IMR-90 (cell line): ENCODE results near the gene PRR5L. TPM values are rescaled to one million over a fixed set of nuclear protein-coding genes. Genes with fewer than 3 reads are reported as not detected.

Experiments
- ATAC-seq: fragments of 200-7000 bp; cut with Tn5 transposase; 2 replicates; pipeline ENCODE4 v1.9.1; 2020; ENCODE audit warnings: low read depth, mild to moderate bottlenecking, moderate library complexity
- BruUV-seq: library from RNA; stranded (reverse); fragments of 400-500 nt; replicated peaks from 2 replicates; lab custom pipeline; 2021; lab: Mats Ljungman, UMichigan
- CTCF ChIA-PET: fragments of 300-600 bp; formaldehyde crosslinking; extraction: SDS; loops from one replicate; lab custom pipeline; 2021; ENCODE audit warnings: antibody characterized with exemption; lab: Yijun Ruan, JAX
- POLR2A ChIA-PET: fragments of 300-600 bp; sonication (Branson Sonifier 250); formaldehyde crosslinking; loops from one replicate; lab custom pipeline; 2022; ENCODE audit warnings: antibody characterized with exemption; ENCODE audit not compliant: unreplicated experiment; lab: Charles Lee
- DNase-seq: peaks from one replicate; pipeline ENCODE4 v3.0.0; 2013
- H2AFZ ChIP-seq: replicated peaks from 2 replicates; pipeline ENCODE3; 2013; ENCODE audit warnings: low read length, mild to moderate bottlenecking; ENCODE audit not compliant: poor library complexity
- H2AK5ac ChIP-seq: 2 replicates; pipeline ENCODE4 v1.6.1; 2013; ENCODE audit warnings: low read depth, low read length, inconsistent platforms
- H2AK9ac ChIP-seq: replicated peaks from 2 replicates; pipeline ENCODE3; 2013; ENCODE audit warnings: mild to moderate bottlenecking, low read depth, low read length, moderate library complexity; ENCODE audit not compliant: poor library complexity
- H2BK120ac ChIP-seq: 2 replicates; pipeline ENCODE4 v1.6.1; 2013; ENCODE audit warnings: low read depth, low read length, inconsistent platforms
- H2BK15ac ChIP-seq: 3 replicates; pipeline ENCODE4 v1.6.1; 2013; ENCODE audit warnings: low read depth, low read length, inconsistent platforms
- H2BK20ac ChIP-seq: 2 replicates; pipeline ENCODE4 v1.6.1; 2013; ENCODE audit warnings: low read depth, mild to moderate bottlenecking, inconsistent platforms, low read length, moderate library complexity
- H2BK5ac ChIP-seq: 2 replicates; pipeline ENCODE4 v1.6.1; 2013; ENCODE audit warnings: mild to moderate bottlenecking, low read depth, low read length, inconsistent platforms; ENCODE audit not compliant: poor library complexity, severe bottlenecking
- H3K14ac ChIP-seq: replicated peaks from 2 replicates; pipeline ENCODE4 v1.6.1; 2013; ENCODE audit warnings: low read depth, low read length, inconsistent platforms
- H3K18ac ChIP-seq: 2 replicates; pipeline ENCODE4 v1.6.1; 2013; ENCODE audit warnings: low read depth, low read length, control low read depth
- H3K23ac ChIP-seq: 2 replicates; pipeline ENCODE4 v1.6.1; 2013; ENCODE audit warnings: low read depth, low read length, inconsistent platforms
- H3K27ac ChIP-seq: 2 replicates; pipeline ENCODE4 v1.5.1; 2013; ENCODE audit warnings: mild to moderate bottlenecking, control low read depth, low read length; ENCODE audit not compliant: insufficient read depth
- H3K27me3 ChIP-seq: 2 replicates; pipeline ENCODE4 v1.6.1; 2013; ENCODE audit warnings: low read length; ENCODE audit not compliant: control insufficient read depth, insufficient read depth
- H3K36me3 ChIP-seq: 2 replicates; pipeline ENCODE4 v1.6.1; 2013; ENCODE audit warnings: low read length, mixed read lengths; ENCODE audit not compliant: control insufficient read depth, insufficient read depth
- H3K4ac ChIP-seq: 2 replicates; pipeline ENCODE4 v1.6.1; 2013; ENCODE audit warnings: low read depth, low read length, inconsistent platforms
- H3K4me1 ChIP-seq: 2 replicates; pipeline ENCODE4 v1.6.1; 2013; ENCODE audit warnings: low read length, mixed read lengths; ENCODE audit not compliant: control insufficient read depth, insufficient read depth
- H3K4me2 ChIP-seq: 2 replicates; pipeline ENCODE4 v1.6.1; 2013; ENCODE audit warnings: low read depth, mild to moderate bottlenecking, control low read depth, low read length, moderate library complexity
- H3K4me3 ChIP-seq: 2 replicates; pipeline ENCODE4 v1.5.1; 2013; ENCODE audit warnings: low read depth, mild to moderate bottlenecking, control low read depth, low read length, moderate library complexity; ENCODE audit not compliant: insufficient read depth
- H3K56ac ChIP-seq: 2 replicates; pipeline ENCODE4 v1.6.1; 2013; ENCODE audit warnings: low read length, inconsistent platforms; ENCODE audit not compliant: insufficient read depth; ENCODE audit errors: extremely low read depth
- H3K79me1 ChIP-seq, 2 experiments: 2 replicates each; pipeline ENCODE4 v1.6.1; 2013; ENCODE audit warnings: low read length in 2 of 2, inconsistent platforms in 1 of 2, low read depth in 1 of 2
- H3K9ac ChIP-seq: 2 replicates; pipeline ENCODE4 v1.6.1; 2013; ENCODE audit warnings: low read depth, low read length, control low read depth
- H3K9me1 ChIP-seq: 2 replicates; pipeline ENCODE4 v1.6.1; 2013; ENCODE audit warnings: low read length, inconsistent platforms; ENCODE audit not compliant: insufficient read depth
- H3K9me3 ChIP-seq: 2 replicates; pipeline ENCODE4 v1.6.1; 2013; ENCODE audit warnings: low read length; ENCODE audit not compliant: control insufficient read depth, insufficient read depth
- H4K20me1 ChIP-seq: 2 replicates; pipeline ENCODE4 v1.6.1; 2013; ENCODE audit warnings: low read length, inconsistent platforms; ENCODE audit not compliant: insufficient read depth
- H4K5ac ChIP-seq: 2 replicates; pipeline ENCODE4 v1.6.1; 2013; ENCODE audit warnings: mild to moderate bottlenecking, low read depth, low read length, control low read depth
- H4K8ac ChIP-seq, 2 experiments: 2 replicates each; pipeline ENCODE4 v1.6.1; 2013; ENCODE audit warnings: low read depth in 2 of 2, low read length in 2 of 2, control low read depth in 1 of 2, inconsistent platforms in 1 of 2
- H4K91ac ChIP-seq: 2 replicates; pipeline ENCODE4 v1.6.1; 2013; ENCODE audit warnings: low read depth, low read length, inconsistent platforms; ENCODE audit not compliant: insufficient read depth
- BHLHE40 ChIP-seq: fragments of 150-350 bp; IDR thresholded peaks from 2 replicates; pipeline ENCODE4 v1.6.1; 2016; ENCODE audit warnings: mild to moderate bottlenecking, low read depth, low read length
- FOS ChIP-seq: fragments of 150-350 bp; IDR thresholded peaks from 2 replicates; pipeline ENCODE4 v1.6.1; 2016; ENCODE audit warnings: low read depth, low read length
- MAFK ChIP-seq: IDR thresholded peaks from 2 replicates; pipeline ENCODE4 v1.6.1; 2012; ENCODE audit warnings: low read depth, low read length, improper control_type of control experiment
- MAZ ChIP-seq: IDR thresholded peaks from 2 replicates; pipeline ENCODE4 v1.6.1; 2012; ENCODE audit warnings: low read depth, mild to moderate bottlenecking, low read length, improper control_type of control experiment, moderate library complexity, borderline replicate concordance
- MXI1 ChIP-seq: IDR thresholded peaks from 2 replicates; pipeline ENCODE4 v1.6.1; 2012; ENCODE audit warnings: low read depth, mild to moderate bottlenecking, low read length, moderate library complexity, borderline replicate concordance
- NFE2L2 ChIP-seq: fragments of 150-350 bp; IDR thresholded peaks from 2 replicates; pipeline ENCODE4 v1.6.1; 2016; ENCODE audit warnings: low read depth, mild to moderate bottlenecking, low read length
- RCOR1 ChIP-seq: IDR thresholded peaks from 2 replicates; pipeline ENCODE4 v1.6.1; 2012; ENCODE audit warnings: mild to moderate bottlenecking, low read length, improper control_type of control experiment; ENCODE audit not compliant: insufficient replicate concordance
- SMC3 ChIP-seq: fragments of 150-350 bp; IDR thresholded peaks from 2 replicates; pipeline ENCODE4 v1.6.1; 2016; ENCODE audit warnings: low read depth, mild to moderate bottlenecking, antibody characterized with exemption, low read length, moderate library complexity
- WGBS, 2 experiments: methylation state at CpG; one replicate each; pipeline versions ENCODE4 v1.1.5 to v1.1.7; 2013; ENCODE audit warnings: missing lambda C conversion rate in 2 of 2; ENCODE audit not compliant: insufficient read length in 1 of 2; ENCODE audit errors: extremely low coverage in 2 of 2; 5-methylcytosine and 5-hydroxymethylcytosine counted together
- dilution Hi-C: fragments of 300-500 bp; cut with HindIII; formaldehyde crosslinking; loops from one replicate; pipeline ENCODE4 v1.14.3; 2018; ENCODE audit warnings: low sequenced_read_pairs; ENCODE audit not compliant: unreplicated experiment
- in situ Hi-C: fragments of 300-500 bp; cut with MboI; formaldehyde crosslinking; loops from 3 replicates; pipeline ENCODE4 v1.14.3; 2019; ENCODE audit warnings: low sequenced_read_pairs, inconsistent platforms, mixed read lengths
- intact Hi-C: fragments of 100-400 bp; cut with micrococcal nuclease; formaldehyde crosslinking; loops from 2 replicates; pipeline ENCODE4 v1.10.0; 2022
- polyA plus RNA-seq, 3 experiments: library from polyadenylated mRNA; depleted of rRNA; stranded (reverse); fragments of >200 nt; gene quantifications; 2 replicates each; pipeline ENCODE4 v1.2.3, GENCODE V29; 2012; ENCODE audit warnings: low replicate concordance in 1 of 3
- total RNA-seq: library from RNA; depleted of rRNA; stranded (reverse); fragments of >200 nt; gene quantifications from 2 replicates; pipeline ENCODE4 v1.2.3, GENCODE V29; 2012
- TF ChIP-seq, protein P1 (sequence below): fragments of 150-350 bp; IDR thresholded peaks from 2 replicates; pipeline ENCODE4 v1.6.1; 2017; ENCODE audit warnings: mild to moderate bottlenecking, antibody characterized with exemption, low read length, low read depth
- TF ChIP-seq, protein P2 (sequence below): conservative IDR thresholded peaks from 2 replicates; pipeline ENCODE4 v1.5.1; 2012; ENCODE audit warnings: mild to moderate bottlenecking, low read depth, low read length, improper control_type of control experiment

Gene PRR5L
- total and polyA plus RNA-seq, 2 of the 4 experiments (the other 2 are of a cell fraction), result 2.9 to 3.6 TPM

DNA sequence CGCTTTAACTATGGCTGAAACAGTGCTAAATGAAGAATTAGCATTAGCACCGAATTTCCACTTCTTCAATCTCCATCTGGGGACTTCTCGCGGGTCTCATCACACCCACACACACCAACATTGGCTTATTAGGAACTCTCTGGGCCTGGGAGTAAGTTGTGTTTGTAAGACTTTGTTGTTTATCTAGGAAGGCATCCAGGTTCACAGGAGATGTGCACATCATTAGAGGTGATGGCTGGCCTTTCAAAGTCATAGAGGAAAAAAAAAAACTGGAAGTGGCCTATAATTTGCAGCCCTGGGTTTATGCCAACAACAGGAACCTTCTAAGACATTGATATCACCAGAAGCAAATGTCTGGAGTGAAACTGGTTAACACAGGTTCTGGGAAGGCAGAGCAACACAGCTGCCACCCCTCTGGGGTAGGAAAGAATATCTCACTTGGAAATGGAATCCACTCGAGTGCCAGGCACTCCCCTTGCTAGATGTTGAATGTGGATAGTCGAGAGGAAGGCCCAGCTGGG is 129.5 kb downstream of the PRR5L start (continued):
- no peak for TF ChIP-seq BHLHE40

DNA sequence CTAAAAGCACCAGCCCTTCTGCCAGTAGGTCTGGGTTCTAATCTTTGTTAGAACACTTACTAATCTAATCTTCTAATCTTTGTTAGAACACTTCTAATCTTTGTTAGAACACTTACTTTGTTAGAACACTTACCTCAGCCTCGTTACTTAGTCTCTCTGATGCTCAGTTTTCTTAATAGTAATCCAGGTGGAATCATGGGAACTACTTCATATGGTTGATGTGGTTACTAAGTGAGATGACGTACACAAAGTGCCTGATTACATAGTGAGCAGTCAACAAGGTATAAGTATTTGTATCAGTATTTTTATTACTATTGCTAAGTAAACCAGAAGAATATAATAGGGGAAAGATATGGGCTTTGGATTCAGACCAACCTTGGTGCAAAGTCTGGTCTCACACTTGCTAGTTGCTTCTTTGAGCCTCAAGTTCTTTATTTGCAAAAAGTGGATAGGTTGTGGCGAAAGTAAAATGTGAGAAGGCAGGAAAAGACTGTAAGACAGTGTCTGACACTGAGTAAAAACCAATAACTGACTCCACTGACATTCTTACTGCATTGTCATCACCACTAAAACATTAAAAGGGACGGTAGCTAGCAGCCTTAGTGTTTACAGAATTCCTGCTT is 130.2 kb downstream of the PRR5L start:
- no TSS peak for BruUV-seq
- POLR2A ChIA-PET, result interaction anchor here (0.7 kb wide), 1 partner anchor 11 kb away, joined by 5 read pairs; no protein-coding TSS in a partner anchor
- H2BK120ac ChIP-seq, result peak overlapping the region; percentile 40
- in situ Hi-C loops (no loop called here), intact Hi-C loops (no loop called here), dilution Hi-C loops (no loop called here)
- no peaks in the 10 kb centered on the region for H3K36me3 ChIP-seq
- no peak for TF ChIP-seq FOS
- TF ChIP-seq, protein P1, sequence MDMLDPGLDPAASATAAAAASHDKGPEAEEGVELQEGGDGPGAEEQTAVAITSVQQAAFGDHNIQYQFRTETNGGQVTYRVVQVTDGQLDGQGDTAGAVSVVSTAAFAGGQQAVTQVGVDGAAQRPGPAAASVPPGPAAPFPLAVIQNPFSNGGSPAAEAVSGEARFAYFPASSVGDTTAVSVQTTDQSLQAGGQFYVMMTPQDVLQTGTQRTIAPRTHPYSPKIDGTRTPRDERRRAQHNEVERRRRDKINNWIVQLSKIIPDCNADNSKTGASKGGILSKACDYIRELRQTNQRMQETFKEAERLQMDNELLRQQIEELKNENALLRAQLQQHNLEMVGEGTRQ, result no peak
- TF ChIP-seq RCOR1, result no peak
- TF ChIP-seq, protein P2, sequence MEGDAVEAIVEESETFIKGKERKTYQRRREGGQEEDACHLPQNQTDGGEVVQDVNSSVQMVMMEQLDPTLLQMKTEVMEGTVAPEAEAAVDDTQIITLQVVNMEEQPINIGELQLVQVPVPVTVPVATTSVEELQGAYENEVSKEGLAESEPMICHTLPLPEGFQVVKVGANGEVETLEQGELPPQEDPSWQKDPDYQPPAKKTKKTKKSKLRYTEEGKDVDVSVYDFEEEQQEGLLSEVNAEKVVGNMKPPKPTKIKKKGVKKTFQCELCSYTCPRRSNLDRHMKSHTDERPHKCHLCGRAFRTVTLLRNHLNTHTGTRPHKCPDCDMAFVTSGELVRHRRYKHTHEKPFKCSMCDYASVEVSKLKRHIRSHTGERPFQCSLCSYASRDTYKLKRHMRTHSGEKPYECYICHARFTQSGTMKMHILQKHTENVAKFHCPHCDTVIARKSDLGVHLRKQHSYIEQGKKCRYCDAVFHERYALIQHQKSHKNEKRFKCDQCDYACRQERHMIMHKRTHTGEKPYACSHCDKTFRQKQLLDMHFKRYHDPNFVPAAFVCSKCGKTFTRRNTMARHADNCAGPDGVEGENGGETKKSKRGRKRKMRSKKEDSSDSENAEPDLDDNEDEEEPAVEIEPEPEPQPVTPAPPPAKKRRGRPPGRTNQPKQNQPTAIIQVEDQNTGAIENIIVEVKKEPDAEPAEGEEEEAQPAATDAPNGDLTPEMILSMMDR, result no peak
- TF ChIP-seq MAFK, result no peak
- TF ChIP-seq MXI1, result no peak
- TF ChIP-seq NFE2L2, result no peak
- no peak for TF ChIP-seq MAZ
- no peak for TF ChIP-seq SMC3
- no CpG with 5 or more reads among the region's 4 CpGs for WGBS, 2 experiments
- H2BK15ac ChIP-seq, result peak overlapping the region; percentile 20; the same call in 1 of the 3 replicates
- peaks cover 0 to 12% of the 10 kb centered on the region in 2 experiments; a peak in 3 of 4 replicates for H3K79me1 ChIP-seq
- H3K14ac ChIP-seq, result 0 out of 2 replicates have a peak overlapping the region, but pooled peaks have one; percentile 23
- H4K5ac ChIP-seq, result peak overlapping the region; percentile 31; the same call in 1 of the 2 replicates
- H3K4me2 ChIP-seq, result no peak overlapping the region; the same call in 1 of the 2 replicates
- no peak overlapping the region for H2AK9ac ChIP-seq
- peak overlapping the region; percentile 52 for H3K18ac ChIP-seq
- H4K20me1 ChIP-seq, result no peaks in the 10 kb centered on the region
- no peak overlapping the region for H3K4me3 ChIP-seq
- peak overlapping the region; percentile 27 for H2AFZ ChIP-seq
- CTCF ChIA-PET, result interaction anchor here (1.0 to 1.2 kb wide), 2 partner anchors 13 to 54 kb away, joined by 3 read pairs; no protein-coding TSS in a partner anchor
- H2AK5ac ChIP-seq, result peak overlapping the region; percentile 6; the same call in 1 of the 2 replicates
- H3K9ac ChIP-seq, result no peak overlapping the region
- DNase-seq, result no peak
- ATAC-seq, result peak; percentile 73
- H2BK20ac ChIP-seq, result peak overlapping the region; percentile 26; the same call in 1 of the 2 replicates
- peak overlapping the region; percentile 13 for H3K4ac ChIP-seq
- no peaks in the 10 kb centered on the region for H3K9me3 ChIP-seq
- no peak overlapping the region for H3K27ac ChIP-seq
- peaks cover 27% of the 10 kb centered on the region for H3K9me1 ChIP-seq
- peak overlapping the region; percentile 12 for H2BK5ac ChIP-seq
- H3K4me1 ChIP-seq, result peaks cover 21% of the 10 kb centered on the region
- no peaks in the 10 kb centered on the region for H3K27me3 ChIP-seq
- peak overlapping the region in 1 of 2 experiments; percentile 19; a peak in 2 of 4 replicates for H4K8ac ChIP-seq
- H3K56ac ChIP-seq, result no peak overlapping the region
- peak overlapping the region; percentile 29; the same call in 1 of the 2 replicates for H3K23ac ChIP-seq
- peak overlapping the region; percentile 40; the same call in 1 of the 2 replicates for H4K91ac ChIP-seq
